MM.1S (cell line): ENCODE measurements around the gene PTGDR.

Experiments
- DNase-seq: peaks from one replicate; pipeline ENCODE4 v3.0.0-alpha.2; 2015
- H2AFZ ChIP-seq: fragments of 300-600 bp; sonication (generic); 2 replicates; pipeline ENCODE4 v1.6.0; 2016; ENCODE audit warnings: antibody characterized with exemption, low read length
- H3F3A ChIP-seq: fragments of 300-600 bp; sonication (generic); 2 replicates; pipeline ENCODE4 v1.6.1; 2016; ENCODE audit warnings: mild to moderate bottlenecking, antibody characterized with exemption, low read length, moderate library complexity, mixed read lengths; ENCODE audit not compliant: insufficient read depth
- H3K27ac ChIP-seq: fragments of 300-600 bp; sonication (generic); 2 replicates; pipeline ENCODE4 v1.5.1; 2016; ENCODE audit warnings: mild to moderate bottlenecking, low read length
- H3K27me3 ChIP-seq: fragments of 300-600 bp; sonication (generic); replicated peaks from 2 replicates; pipeline ENCODE4 v1.6.0; 2016; ENCODE audit warnings: low read length; ENCODE audit not compliant: insufficient read depth
- H3K36me3 ChIP-seq: fragments of 300-600 bp; sonication (generic); replicated peaks from 2 replicates; pipeline ENCODE4 v1.6.1; 2016; ENCODE audit warnings: mild to moderate bottlenecking, low read length, mixed read lengths; ENCODE audit not compliant: insufficient read depth
- H3K4me1 ChIP-seq: fragments of 300-600 bp; sonication (generic); 2 replicates; pipeline ENCODE4 v1.6.1; 2016; ENCODE audit warnings: low read length, mixed read lengths
- H3K4me2 ChIP-seq: fragments of 300-600 bp; sonication (generic); 2 replicates; pipeline ENCODE4 v1.6.0; 2016; ENCODE audit warnings: low read depth, low read length
- H3K4me3 ChIP-seq: fragments of 300-600 bp; sonication (generic); 2 replicates; pipeline ENCODE4 v1.5.1; 2016; ENCODE audit warnings: low read length, mixed read lengths
- H3K79me2 ChIP-seq: fragments of 300-600 bp; sonication (generic); 2 replicates; pipeline ENCODE4 v1.6.1; 2016; ENCODE audit warnings: mixed run types, low read length, mixed read lengths
- H3K9ac ChIP-seq: fragments of 300-600 bp; sonication (generic); 2 replicates; pipeline ENCODE4 v1.6.1; 2016; ENCODE audit warnings: low read length, mixed read lengths
- H3K9me2 ChIP-seq: fragments of 300-600 bp; sonication (generic); replicated peaks from 2 replicates; pipeline ENCODE4 v1.6.1; 2016; ENCODE audit warnings: mild to moderate bottlenecking, low read length, mixed read lengths; ENCODE audit not compliant: insufficient read depth
- H3K9me3 ChIP-seq: fragments of 300-600 bp; sonication (generic); replicated peaks from 2 replicates; pipeline ENCODE4 v1.6.1; 2016; ENCODE audit warnings: mild to moderate bottlenecking, low read length, mixed read lengths; ENCODE audit not compliant: insufficient read depth
- H4K20me1 ChIP-seq: fragments of 300-600 bp; sonication (generic); 2 replicates; pipeline ENCODE4 v1.6.1; 2016; ENCODE audit warnings: mild to moderate bottlenecking, low read length, moderate library complexity, mixed read lengths; ENCODE audit not compliant: insufficient read depth
- EZH2 ChIP-seq: fragments of 300-600 bp; sonication (generic); optimal IDR thresholded peaks from 2 replicates; pipeline ENCODE3; 2017; ENCODE audit warnings: low read depth, mild to moderate bottlenecking, antibody characterized with exemption, low read length, mixed read lengths
- EZH2phosphoT487 ChIP-seq: fragments of 300-600 bp; sonication (generic); IDR thresholded peaks from 2 replicates; pipeline ENCODE4 v1.6.1; 2018; ENCODE audit warnings: antibody characterized with exemption, low read length
- TF ChIP-seq, protein P1 (sequence below): fragments of 300-600 bp; sonication (generic); IDR thresholded peaks from 2 replicates; pipeline ENCODE4 v1.5.1; 2016; ENCODE audit warnings: antibody characterized with exemption, low read length, mixed read lengths

PTGDR gene

DNA sequence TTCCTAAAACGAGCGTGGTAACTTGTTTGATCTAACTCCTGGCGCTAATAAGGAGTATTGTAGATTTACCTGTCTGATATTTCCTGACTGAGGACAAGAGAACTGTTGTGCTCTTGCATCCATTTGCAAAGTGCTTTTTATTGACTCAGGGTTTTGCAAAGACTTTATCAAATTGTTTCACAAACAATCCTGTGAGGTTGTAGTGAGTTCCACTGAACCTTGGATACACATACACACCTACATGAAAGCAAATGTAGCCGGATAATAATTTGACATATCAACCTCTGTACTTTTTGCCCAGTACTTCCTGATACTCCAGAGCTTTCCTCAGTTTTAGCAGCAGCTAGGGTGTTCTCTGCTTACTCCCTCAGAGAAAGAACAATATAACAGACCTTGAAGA is 39.9 kb downstream of the PTGDR start:
- no peak overlapping the region for H3K9ac ChIP-seq
- no peaks in the 10 kb centered on the region for H3K9me3 ChIP-seq
- H3K36me3 ChIP-seq: no peaks in the 10 kb centered on the region
- no peaks in the 10 kb centered on the region for H3K27me3 ChIP-seq
- H3F3A ChIP-seq: no peaks in the 10 kb centered on the region
- TF ChIP-seq, protein P1, sequence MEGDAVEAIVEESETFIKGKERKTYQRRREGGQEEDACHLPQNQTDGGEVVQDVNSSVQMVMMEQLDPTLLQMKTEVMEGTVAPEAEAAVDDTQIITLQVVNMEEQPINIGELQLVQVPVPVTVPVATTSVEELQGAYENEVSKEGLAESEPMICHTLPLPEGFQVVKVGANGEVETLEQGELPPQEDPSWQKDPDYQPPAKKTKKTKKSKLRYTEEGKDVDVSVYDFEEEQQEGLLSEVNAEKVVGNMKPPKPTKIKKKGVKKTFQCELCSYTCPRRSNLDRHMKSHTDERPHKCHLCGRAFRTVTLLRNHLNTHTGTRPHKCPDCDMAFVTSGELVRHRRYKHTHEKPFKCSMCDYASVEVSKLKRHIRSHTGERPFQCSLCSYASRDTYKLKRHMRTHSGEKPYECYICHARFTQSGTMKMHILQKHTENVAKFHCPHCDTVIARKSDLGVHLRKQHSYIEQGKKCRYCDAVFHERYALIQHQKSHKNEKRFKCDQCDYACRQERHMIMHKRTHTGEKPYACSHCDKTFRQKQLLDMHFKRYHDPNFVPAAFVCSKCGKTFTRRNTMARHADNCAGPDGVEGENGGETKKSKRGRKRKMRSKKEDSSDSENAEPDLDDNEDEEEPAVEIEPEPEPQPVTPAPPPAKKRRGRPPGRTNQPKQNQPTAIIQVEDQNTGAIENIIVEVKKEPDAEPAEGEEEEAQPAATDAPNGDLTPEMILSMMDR: no peak
- TF ChIP-seq EZH2: no peak
- no peak for TF ChIP-seq EZH2phosphoT487
- DNase-seq: no peak
- H3K4me1 ChIP-seq: peaks cover 12% of the 10 kb centered on the region
- no peaks in the 10 kb centered on the region for H4K20me1 ChIP-seq
- no peaks in the 10 kb centered on the region for H3K79me2 ChIP-seq
- H3K27ac ChIP-seq: no peak overlapping the region
- H2AFZ ChIP-seq: no peak overlapping the region
- H3K4me3 ChIP-seq: no peak overlapping the region
- H3K4me2 ChIP-seq: no peak overlapping the region
- H3K9me2 ChIP-seq: no peaks in the 10 kb centered on the region

- Histone ChIP-seq H3K4me3 (no peak overlapping the region), H2AFZ (no peak overlapping the region), H3K4me2 (no peak overlapping the region), H3K36me3 (no peaks in the 10 kb centered on the region), H3K9ac (no peak overlapping the region), H3F3A (no peaks in the 10 kb centered on the region), H3K4me1 (peaks cover 12% of the 10 kb centered on the region), H3K9me2 (no peaks in the 10 kb centered on the region), H3K79me2 (no peaks in the 10 kb centered on the region), H4K20me1 (no peaks in the 10 kb centered on the region), H3K27me3 (no peaks in the 10 kb centered on the region), H3K27ac (no peak overlapping the region), H3K9me3 (no peaks in the 10 kb centered on the region)
- TF ChIP-seq, protein P1: no peak
- TF ChIP-seq EZH2 (no peak), EZH2phosphoT487 (no peak)
- no peak for DNase-seq
These were observed 40.4 kb downstream of the PTGDR start for GRCh38 chr14:52307905-52308304.

DNA sequence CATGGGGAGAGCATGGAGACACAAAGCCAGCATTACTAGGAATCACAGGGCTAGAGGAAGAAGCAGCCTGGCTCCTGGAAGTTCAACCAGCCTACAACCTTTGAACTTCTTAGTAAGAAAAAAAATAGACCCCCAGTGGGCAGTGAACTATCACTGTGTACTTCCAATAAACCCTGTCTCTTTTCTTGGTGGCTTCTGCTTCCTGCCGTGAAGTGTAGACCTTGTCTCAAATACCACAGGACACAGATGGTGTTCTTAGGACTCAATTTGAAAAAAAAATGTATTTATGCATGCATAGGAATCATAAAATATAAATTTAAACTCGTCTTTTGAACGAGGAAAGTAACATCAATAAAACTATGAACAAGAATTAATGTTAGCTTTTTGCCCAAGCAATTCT is 43.0 kb downstream of the PTGDR start:
- TF ChIP-seq EZH2phosphoT487 (no peak), EZH2 (no peak)
- TF ChIP-seq, protein P1: no peak
- H3K27ac ChIP-seq: no peak overlapping the region
- H3K4me1 ChIP-seq: peaks cover 12% of the 10 kb centered on the region
- H3K4me2 ChIP-seq: no peak overlapping the region
- no peaks in the 10 kb centered on the region for H3K9me3 ChIP-seq
- H2AFZ ChIP-seq: no peak overlapping the region
- no peaks in the 10 kb centered on the region for H3K36me3 ChIP-seq
- no peaks in the 10 kb centered on the region for H3K27me3 ChIP-seq
- no peak for DNase-seq
- H3K79me2 ChIP-seq: no peaks in the 10 kb centered on the region
- H3K9me2 ChIP-seq: no peaks in the 10 kb centered on the region
- no peak overlapping the region for H3K4me3 ChIP-seq
- no peaks in the 10 kb centered on the region for H3F3A ChIP-seq
- H3K9ac ChIP-seq: no peak overlapping the region
- H4K20me1 ChIP-seq: no peaks in the 10 kb centered on the region
